Measurements from ENCODE around the gene DLX1.
"Not testable (repeated sequence)": the region's sequence is repeated elsewhere in the genome, so short reads cannot be mapped to it uniquely, and the experiment has no call there.

The DLX1 gene

GRCh38 chr2:172085460-172086159, at the start of gene DLX1:
Gene DLX1, plus strand, starts transcription at chr2:172085507. Its CDS starts 171 bp downstream, at chr2:172085678.
- no peak for DNase-seq (ENCODE audit: low read depth in 2 of 2, low spot score in 1 of 2)

- DNase-seq (ENCODE audit: low read depth in 2 of 2, low spot score in 1 of 2) = no peak
Observed at GRCh38 chr2:172038121-172038520, 47.2 kb upstream of the DLX1 start.

- no peak for DNase-seq (ENCODE audit: low read depth in 2 of 2, low spot score in 1 of 2)
Observed at GRCh38 chr2:172038604-172039003, 46.7 kb upstream of the DLX1 start.

GRCh38 chr2:172039011-172039704, 46.1 kb upstream of the DLX1 start:
- no peak for DNase-seq (ENCODE audit: low read depth in 2 of 2, low spot score in 1 of 2)

- no peak for DNase-seq (ENCODE audit: low read depth in 2 of 2, low spot score in 1 of 2)
Observed at GRCh38 chr2:172040311-172040710, 45.0 kb upstream of the DLX1 start.

- no peak for DNase-seq (ENCODE audit: low read depth in 2 of 2, low spot score in 1 of 2)
Observed at GRCh38 chr2:172046080-172046678, 39.1 kb upstream of the DLX1 start.

GRCh38 chr2:172046866-172047565, 38.3 kb upstream of the DLX1 start:
- no peak for DNase-seq (ENCODE audit: low read depth in 2 of 2, low spot score in 1 of 2)

- no peak for DNase-seq (ENCODE audit: low read depth in 2 of 2, low spot score in 1 of 2)
Observed at GRCh38 chr2:172047566-172048507, 37.5 kb upstream of the DLX1 start.

- no peak for DNase-seq (ENCODE audit: low read depth in 2 of 2, low spot score in 1 of 2)
Observed at GRCh38 chr2:172048508-172049503, 36.5 kb upstream of the DLX1 start.

GRCh38 chr2:172049567-172050120, 35.7 kb upstream of the DLX1 start:
- DNase-seq (ENCODE audit: low read depth in 2 of 2, low spot score in 1 of 2) = no peak

- DNase-seq (ENCODE audit: low read depth in 2 of 2, low spot score in 1 of 2) = no peak
Observed at GRCh38 chr2:172050479-172051125, 34.7 kb upstream of the DLX1 start.

- DNase-seq (ENCODE audit: low read depth in 2 of 2, low spot score in 1 of 2) = no peak
Observed at GRCh38 chr2:172052000-172052983, 33.0 kb upstream of the DLX1 start.

- DNase-seq (ENCODE audit: low read depth in 2 of 2, low spot score in 1 of 2) = no peak
Observed at GRCh38 chr2:172053486-172053885, 31.8 kb upstream of the DLX1 start.

GRCh38 chr2:172056293-172056692, 29.0 kb upstream of the DLX1 start:
- no peak for DNase-seq (ENCODE audit: low read depth in 2 of 2, low spot score in 1 of 2)

- no peak for DNase-seq (ENCODE audit: low read depth in 2 of 2, low spot score in 1 of 2)
Observed at GRCh38 chr2:172058660-172059059, 26.6 kb upstream of the DLX1 start.

GRCh38 chr2:172060118-172060517, 25.2 kb upstream of the DLX1 start:
- DNase-seq (ENCODE audit: low read depth in 2 of 2, low spot score in 1 of 2) = not testable (repeated sequence)

GRCh38 chr2:172062402-172063004, 22.8 kb upstream of the DLX1 start:
- no peak for DNase-seq (ENCODE audit: low read depth in 2 of 2, low spot score in 1 of 2)

All from stimulated activated CD8-positive, alpha-beta memory T cell treated with anti-CD3 and anti-CD28 coated beads, Interleukin-4, amount 100 ng/mL, for 1 hour (primary cell).